Muscle layer of duodenum (tissue), 2 donors: ENCODE results near the gene GAPDH.
"Not testable (repeated sequence)": the region's sequence is repeated elsewhere in the genome, so short reads cannot be mapped to it uniquely, and the experiment has no call there.

Experiments used
- H3K27ac ChIP-seq: one replicate; pipeline ENCODE4 v1.7.0; 2013; ENCODE audit warnings: mild to moderate bottlenecking, low read length
- H3K27me3 ChIP-seq: one replicate; pipeline ENCODE4 v1.7.0; 2013; ENCODE audit warnings: low read depth, mild to moderate bottlenecking, control low read depth, low read length
- H3K36me3 ChIP-seq, 2 donors: one replicate each; pipeline ENCODE4 v1.7.0; 2013; ENCODE audit warnings: low read length in 2 of 2, control low read depth in 1 of 2, mild to moderate bottlenecking in 1 of 2; ENCODE audit not compliant: insufficient read depth in 2 of 2, control insufficient read depth in 1 of 2
- H3K4me1 ChIP-seq, 2 donors: one replicate each; pipeline ENCODE4 v1.7.0; 2013; ENCODE audit warnings: low read length in 2 of 2, mild to moderate bottlenecking in 2 of 2, control low read depth in 1 of 2, moderate library complexity in 1 of 2; ENCODE audit not compliant: insufficient read depth in 2 of 2, control insufficient read depth in 1 of 2
- H3K4me3 ChIP-seq, 2 donors: one replicate each; pipeline ENCODE4 v1.7.0; 2013; ENCODE audit warnings: low read length in 2 of 2, low read depth in 1 of 2, mild to moderate bottlenecking in 1 of 2
- H3K9me3 ChIP-seq, 2 donors: one replicate each; pipeline ENCODE4 v1.7.0; 2013; ENCODE audit warnings: low read length in 2 of 2, control low read depth in 1 of 2, mild to moderate bottlenecking in 1 of 2; ENCODE audit not compliant: control insufficient read depth in 1 of 2
- donor health status: healthy.

Gene GAPDH

DNA sequence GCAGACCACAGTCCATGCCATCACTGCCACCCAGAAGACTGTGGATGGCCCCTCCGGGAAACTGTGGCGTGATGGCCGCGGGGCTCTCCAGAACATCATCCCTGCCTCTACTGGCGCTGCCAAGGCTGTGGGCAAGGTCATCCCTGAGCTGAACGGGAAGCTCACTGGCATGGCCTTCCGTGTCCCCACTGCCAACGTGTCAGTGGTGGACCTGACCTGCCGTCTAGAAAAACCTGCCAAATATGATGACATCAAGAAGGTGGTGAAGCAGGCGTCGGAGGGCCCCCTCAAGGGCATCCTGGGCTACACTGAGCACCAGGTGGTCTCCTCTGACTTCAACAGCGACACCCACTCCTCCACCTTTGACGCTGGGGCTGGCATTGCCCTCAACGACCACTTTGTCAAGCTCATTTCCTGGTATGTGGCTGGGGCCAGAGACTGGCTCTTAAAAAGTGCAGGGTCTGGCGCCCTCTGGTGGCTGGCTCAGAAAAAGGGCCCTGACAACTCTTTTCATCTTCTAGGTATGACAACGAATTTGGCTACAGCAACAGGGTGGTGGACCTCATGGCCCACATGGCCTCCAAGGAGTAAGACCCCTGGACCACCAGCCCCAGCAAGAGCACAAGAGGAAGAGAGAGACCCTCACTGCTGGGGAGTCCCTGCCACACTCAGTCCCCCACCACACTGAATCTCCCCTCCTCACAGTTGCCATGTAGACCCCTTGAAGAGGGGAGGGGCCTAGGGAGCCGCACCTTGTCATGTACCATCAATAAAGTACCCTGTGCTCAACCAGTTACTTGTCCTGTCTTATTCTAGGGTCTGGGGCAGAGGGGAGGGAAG lies 3.5 kb downstream of the GAPDH start:
- H3K4me1 ChIP-seq, result peaks cover 17 to 60% of the 10 kb centered on the region in 2 donors
- H3K27ac ChIP-seq, result not testable (repeated sequence)

GRCh38 chr12:6538420-6539313 lies 4.3 kb downstream of the GAPDH start:
- peaks cover 27 to 30% of the 10 kb centered on the region in 2 donors for H3K36me3 ChIP-seq
- H3K9me3 ChIP-seq, result no peaks in the 10 kb centered on the region
- peaks cover 17 to 53% of the 10 kb centered on the region in 2 donors for H3K4me1 ChIP-seq
- no peaks in the 10 kb centered on the region for H3K27me3 ChIP-seq
- H3K27ac ChIP-seq, result peak overlapping the region; percentile 23
- no peak overlapping the region for H3K4me3 ChIP-seq

More for the DNA sequence above, 3.5 kb downstream of the GAPDH start:
- H3K36me3 ChIP-seq, result peaks cover 27 to 30% of the 10 kb centered on the region in 2 donors
- not testable (repeated sequence) for H3K27me3 ChIP-seq, H3K4me3 ChIP-seq, H3K9me3 ChIP-seq

DNA sequence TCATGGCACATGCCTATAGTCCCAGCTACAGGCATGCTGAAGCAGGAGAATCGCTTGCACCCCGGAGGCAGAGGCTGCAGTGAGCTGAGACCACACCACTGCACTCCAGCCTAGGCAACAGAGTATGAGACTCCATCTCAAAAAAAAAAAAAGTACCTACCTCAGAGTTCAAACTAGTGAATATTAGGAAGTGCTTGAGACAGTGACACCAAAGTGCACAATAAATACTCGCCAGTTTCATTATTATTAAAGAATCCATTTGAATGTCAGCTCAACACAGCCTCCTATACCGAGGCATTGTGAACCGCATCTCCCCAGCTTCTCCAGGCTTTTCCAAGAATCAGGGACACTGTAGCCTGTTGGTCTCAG lies 5.0 kb downstream of the GAPDH start:
- no peaks in the 10 kb centered on the region for H3K9me3 ChIP-seq
- peak overlapping the region; percentile 63 for H3K27ac ChIP-seq
- H3K27me3 ChIP-seq, result no peaks in the 10 kb centered on the region
- peaks cover 28 to 33% of the 10 kb centered on the region in 2 donors for H3K36me3 ChIP-seq
- H3K4me3 ChIP-seq, result no peak overlapping the region
- peaks cover 17 to 53% of the 10 kb centered on the region in 2 donors for H3K4me1 ChIP-seq

- H3K9me3 ChIP-seq, result no peaks in the 10 kb centered on the region
- H3K27me3 ChIP-seq, result no peaks in the 10 kb centered on the region
- peaks cover 32 to 36% of the 10 kb centered on the region in 2 donors for H3K36me3 ChIP-seq
- no peak overlapping the region for H3K4me3 ChIP-seq
- peaks cover 17 to 53% of the 10 kb centered on the region in 2 donors for H3K4me1 ChIP-seq
- H3K27ac ChIP-seq, result peak overlapping the region; percentile 63
These were observed 5.4 kb downstream of the GAPDH start for GRCh38 chr12:6539707-6540134.

- Histone ChIP-seq H3K4me1 (peaks cover 17 to 52% of the 10 kb centered on the region in 2 donors), H3K4me3 (peak overlapping the region in 1 of 2 donors; percentile 37), H3K27me3 (no peaks in the 10 kb centered on the region), H3K36me3 (peaks cover 32 to 33% of the 10 kb centered on the region in 2 donors), H3K27ac (peak overlapping the region; percentile 89), H3K9me3 (no peaks in the 10 kb centered on the region)
These were observed 6.0 kb downstream of the GAPDH start for GRCh38 chr12:6540181-6540877.

GRCh38 chr12:6541371-6542165 lies 7.3 kb downstream of the GAPDH start:
- Histone ChIP-seq H3K4me3 (no peak overlapping the region), H3K27me3 (no peaks in the 10 kb centered on the region), H3K4me1 (peaks cover 8 to 39% of the 10 kb centered on the region in 2 donors), H3K36me3 (peaks cover 34 to 38% of the 10 kb centered on the region in 2 donors), H3K9me3 (no peaks in the 10 kb centered on the region), H3K27ac (peak overlapping the region; percentile 89)

DNA sequence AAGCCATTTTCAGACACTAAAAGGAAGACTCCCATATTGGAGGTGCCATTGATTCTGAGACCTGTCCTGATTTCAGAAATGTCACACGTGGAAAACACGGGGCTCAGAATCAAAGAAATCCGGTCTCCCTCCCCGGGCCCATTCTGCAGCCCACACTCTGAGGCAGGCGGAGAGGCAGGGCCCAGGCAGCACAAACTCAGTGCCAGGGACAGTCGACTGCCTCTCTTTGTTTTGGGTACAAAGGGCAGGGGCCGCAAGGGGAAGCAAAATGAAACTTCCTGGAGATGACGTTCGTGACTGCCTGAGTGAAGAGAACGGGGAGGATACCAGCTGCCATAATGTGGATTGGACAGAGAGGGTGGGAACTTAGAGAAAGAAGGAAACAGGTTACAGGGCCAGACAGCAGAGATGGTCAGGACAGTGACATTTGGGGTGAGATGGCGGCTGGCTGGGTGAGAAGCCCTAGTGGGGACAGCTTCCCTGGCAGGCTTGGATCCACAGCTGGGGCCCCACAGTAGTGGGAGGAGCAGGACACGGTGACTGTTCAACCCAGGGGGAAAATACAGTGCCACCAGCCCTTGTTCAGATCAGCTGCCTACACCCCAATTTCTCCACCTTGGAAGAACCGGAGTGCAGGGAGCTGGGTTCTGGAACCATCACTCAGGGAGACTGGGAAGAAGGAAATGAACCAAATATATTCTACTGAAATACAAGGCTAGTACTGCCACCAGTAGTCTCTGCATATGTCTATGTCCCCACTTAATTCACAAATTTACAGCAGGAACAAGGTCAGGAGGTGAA lies 8.1 kb downstream of the GAPDH start:
- H3K4me1 ChIP-seq, result peaks cover 8 to 31% of the 10 kb centered on the region in 2 donors
- peaks cover 33 to 36% of the 10 kb centered on the region in 2 donors for H3K36me3 ChIP-seq

GRCh38 chr12:6546016-6546415 lies 11.7 kb downstream of the GAPDH start:
- Histone ChIP-seq H3K27ac (no peak overlapping the region), H3K4me1 (peaks cover 3 to 37% of the 10 kb centered on the region in 2 donors), H3K36me3 (peaks cover 32 to 36% of the 10 kb centered on the region in 2 donors)

More for the DNA sequence above, 8.1 kb downstream of the GAPDH start:
- H3K4me3 ChIP-seq, result no peak overlapping the region
- H3K27me3 ChIP-seq, result no peaks in the 10 kb centered on the region
- H3K9me3 ChIP-seq, result no peaks in the 10 kb centered on the region
- peak overlapping the region; percentile 89 for H3K27ac ChIP-seq

DNA sequence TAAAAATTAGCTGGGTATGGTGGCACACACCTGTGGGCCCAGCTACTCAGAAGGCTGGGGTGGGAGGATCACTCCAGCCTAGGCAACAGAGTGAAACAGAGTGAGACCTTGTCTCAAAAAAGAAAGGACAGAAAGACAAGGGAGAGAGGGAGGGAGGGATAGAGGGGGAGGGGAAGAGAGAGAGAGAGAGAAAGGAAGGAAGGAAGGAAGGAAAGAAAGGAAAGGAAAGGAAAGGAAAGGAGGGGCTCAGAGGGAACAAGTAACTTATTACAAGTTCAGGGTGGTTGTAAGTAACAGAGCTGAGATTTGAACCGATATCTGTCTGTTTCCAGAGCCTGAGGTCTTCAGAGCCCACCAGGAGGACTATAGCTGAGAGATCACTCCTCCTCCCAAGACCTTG lies 13.2 kb downstream of the GAPDH start:
- Histone ChIP-seq H3K9me3 (no peaks in the 10 kb centered on the region), H3K4me1 (peaks cover 6 to 43% of the 10 kb centered on the region in 2 donors), H3K27me3 (no peaks in the 10 kb centered on the region), H3K36me3 (peaks cover 30 to 40% of the 10 kb centered on the region in 2 donors), H3K27ac (no peak overlapping the region), H3K4me3 (no peak overlapping the region)

More at GRCh38 chr12:6546016-6546415, 11.7 kb downstream of the GAPDH start:
- Histone ChIP-seq H3K9me3 (no peaks in the 10 kb centered on the region), H3K27me3 (no peaks in the 10 kb centered on the region), H3K4me3 (no peak overlapping the region)

DNA sequence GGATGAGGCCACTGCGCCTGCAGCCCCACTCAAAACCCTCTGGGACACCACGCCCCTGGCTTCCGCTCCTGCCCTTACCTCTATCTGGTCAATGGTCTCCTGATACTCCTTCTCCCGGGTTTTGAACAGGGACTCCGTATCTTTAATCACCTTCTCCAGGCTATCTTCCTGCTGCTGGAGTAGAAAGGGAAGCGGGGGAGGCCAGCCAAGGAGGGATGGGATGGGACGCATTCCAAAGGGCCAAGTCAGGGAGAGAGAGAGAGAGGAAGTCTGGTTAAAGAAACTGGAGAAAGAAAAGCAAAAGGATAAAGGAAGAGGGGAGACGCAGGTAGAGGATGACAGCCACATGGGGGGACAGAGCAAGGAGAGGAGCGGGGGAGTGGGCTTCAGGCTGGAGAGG lies 13.7 kb downstream of the GAPDH start:
- Histone ChIP-seq H3K9me3 (no peaks in the 10 kb centered on the region), H3K36me3 (peaks cover 30 to 40% of the 10 kb centered on the region in 2 donors), H3K27me3 (no peaks in the 10 kb centered on the region), H3K4me3 (no peak overlapping the region), H3K27ac (peak overlapping the region; percentile 31), H3K4me1 (peaks cover 10 to 47% of the 10 kb centered on the region in 2 donors)
